T follicular helper cell (primary cell): ENCODE data around the gene PLEKHA7.

Experiments used
- DNase-seq: peaks from one replicate; pipeline ENCODE4 v3.0.0-alpha.2; 2020; ENCODE audit warnings: low read depth

PLEKHA7 gene

DNA sequence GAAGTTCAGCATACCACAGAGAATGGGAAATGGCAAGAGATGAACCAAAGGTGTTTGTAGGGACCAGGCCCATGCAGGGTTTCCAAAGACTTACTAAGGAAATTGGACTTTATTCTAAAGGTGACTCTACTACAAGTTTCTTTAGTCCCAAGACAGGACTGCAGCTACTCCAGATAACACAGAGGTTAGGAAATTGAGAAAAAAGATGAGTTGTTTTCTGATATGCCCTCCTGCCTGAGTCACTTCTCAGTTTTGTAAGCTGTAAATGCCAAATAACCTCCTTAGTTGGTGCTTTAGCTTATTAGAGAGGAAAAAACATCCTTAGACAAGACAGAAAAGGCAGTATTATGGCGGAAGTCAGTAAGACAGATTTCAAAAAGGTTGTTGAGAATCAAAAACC lies 179.8 kb downstream of the PLEKHA7 start:
- no peak for DNase-seq

DNA sequence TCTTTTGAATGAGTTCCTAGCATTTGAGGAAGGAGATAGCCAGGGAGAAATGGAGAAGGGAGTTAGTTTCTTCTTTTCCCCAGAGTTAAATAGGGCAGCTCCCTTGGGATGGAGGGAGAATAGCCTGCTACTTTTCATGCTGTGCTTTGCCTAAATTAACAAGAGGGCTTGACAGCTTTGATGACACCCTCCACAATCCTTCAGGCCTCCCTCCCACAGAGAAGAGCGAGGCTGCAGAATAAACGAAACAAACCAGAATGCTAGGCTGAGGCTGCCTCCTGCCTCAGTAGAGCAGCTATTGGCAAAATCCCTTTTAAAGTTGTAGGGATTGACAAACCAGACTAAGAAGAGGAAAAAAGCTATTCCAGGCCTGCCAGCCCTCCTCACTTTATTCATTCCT lies 181.2 kb downstream of the PLEKHA7 start:
- DNase-seq: no peak

GRCh38 chr11:16832193-16832539 lies 182.0 kb downstream of the PLEKHA7 start:
- DNase-seq: no peak

GRCh38 chr11:16831316-16832192 lies 182.7 kb downstream of the PLEKHA7 start:
- DNase-seq: no peak

DNA sequence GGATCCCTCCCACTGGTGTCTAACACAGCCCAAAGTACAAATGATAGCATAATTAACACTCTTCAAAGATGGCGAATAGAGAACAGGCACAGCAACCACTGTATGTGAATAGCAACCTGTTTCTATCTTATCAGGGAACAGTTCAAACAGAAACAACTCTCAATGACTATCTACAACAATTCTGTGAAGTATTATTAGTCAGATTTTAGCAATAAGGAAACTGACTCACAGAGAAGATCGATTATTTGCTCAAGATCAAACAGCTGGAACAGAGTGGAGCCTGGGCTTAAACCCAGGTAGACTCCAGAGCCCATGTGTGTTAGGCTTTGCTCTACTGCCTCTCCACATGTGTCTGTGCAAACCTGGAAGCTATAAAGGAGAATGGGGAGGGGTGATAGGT lies 187.1 kb downstream of the PLEKHA7 start:
- no peak for DNase-seq

DNA sequence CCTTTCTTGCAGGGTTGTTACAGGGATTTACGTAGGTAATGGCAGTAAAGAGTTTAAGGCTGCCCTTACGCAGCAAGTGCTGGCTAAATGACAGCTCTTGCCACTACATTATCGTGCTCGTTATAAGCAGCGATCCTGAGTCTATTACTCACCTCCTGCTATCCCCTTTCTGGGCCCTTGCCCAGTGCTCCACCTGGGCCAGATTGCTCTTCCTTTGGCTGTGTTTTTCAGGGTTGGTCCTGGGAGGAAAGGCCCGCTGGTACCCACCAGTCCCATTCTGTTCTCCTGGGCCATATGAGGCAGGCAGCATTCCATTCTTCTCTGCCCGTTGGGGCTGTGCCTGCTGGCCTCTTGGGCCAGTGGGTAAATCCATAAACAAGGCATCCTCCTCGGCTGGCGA lies 188.2 kb downstream of the PLEKHA7 start:
- DNase-seq: no peak

DNA sequence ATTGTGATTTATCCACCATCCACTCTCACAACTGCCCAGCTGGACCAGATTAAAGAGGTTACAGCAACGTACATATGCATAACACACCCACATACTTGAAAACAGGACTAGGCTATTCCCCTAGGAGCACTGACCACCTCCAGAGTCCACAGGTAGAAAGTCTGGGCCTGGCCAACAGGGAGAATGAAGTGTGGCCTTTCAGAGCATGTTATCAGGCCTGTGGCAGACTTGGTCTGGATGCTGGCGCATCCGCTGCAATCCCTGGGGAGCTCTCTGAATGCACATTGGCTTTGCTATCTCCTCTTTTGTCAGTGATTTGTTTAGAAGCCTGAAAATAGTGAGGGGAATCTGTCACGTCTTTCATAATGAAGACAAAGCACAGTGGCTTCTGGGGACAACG lies 189.1 kb downstream of the PLEKHA7 start:
- DNase-seq: no peak

GRCh38 chr11:16820324-16821092 lies 193.7 kb downstream of the PLEKHA7 start:
- peak; percentile 22 for DNase-seq

- DNase-seq: no peak
Observed at GRCh38 chr11:16818284-16818683, 195.9 kb downstream of the PLEKHA7 start.

- no peak for DNase-seq
Observed at GRCh38 chr11:16817351-16817750, 196.9 kb downstream of the PLEKHA7 start.

GRCh38 chr11:16816358-16817270 lies 197.6 kb downstream of the PLEKHA7 start:
- no peak for DNase-seq

- DNase-seq: no peak
Observed at GRCh38 chr11:16815047-16815767, 199.0 kb downstream of the PLEKHA7 start.

GRCh38 chr11:16814410-16815046 lies 199.7 kb downstream of the PLEKHA7 start:
- no peak for DNase-seq

DNA sequence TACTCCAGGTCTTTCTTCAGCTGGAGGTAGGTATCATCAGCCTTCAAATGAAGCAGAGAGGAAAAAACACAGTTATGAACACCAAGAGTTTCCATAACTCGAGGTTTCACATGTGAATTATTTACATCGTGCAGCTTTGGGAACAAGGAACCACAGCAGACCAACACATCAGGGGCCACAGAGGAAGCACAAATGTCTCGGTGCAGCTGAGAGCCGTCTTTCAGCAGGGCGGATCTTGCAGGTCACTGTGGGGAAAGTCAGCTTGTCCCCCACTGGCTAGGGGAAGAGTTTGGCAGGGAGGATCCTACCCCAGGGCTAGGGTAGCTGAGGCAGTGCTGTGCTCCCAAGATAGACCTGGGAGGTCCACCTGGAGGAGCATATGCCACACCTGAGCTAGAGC lies 201.1 kb downstream of the PLEKHA7 start:
- DNase-seq: no peak

- DNase-seq: no peak
Observed at GRCh38 chr11:16812274-16812673, 201.9 kb downstream of the PLEKHA7 start.

- DNase-seq: no peak
Observed at GRCh38 chr11:16811136-16812020, 202.8 kb downstream of the PLEKHA7 start.

DNA sequence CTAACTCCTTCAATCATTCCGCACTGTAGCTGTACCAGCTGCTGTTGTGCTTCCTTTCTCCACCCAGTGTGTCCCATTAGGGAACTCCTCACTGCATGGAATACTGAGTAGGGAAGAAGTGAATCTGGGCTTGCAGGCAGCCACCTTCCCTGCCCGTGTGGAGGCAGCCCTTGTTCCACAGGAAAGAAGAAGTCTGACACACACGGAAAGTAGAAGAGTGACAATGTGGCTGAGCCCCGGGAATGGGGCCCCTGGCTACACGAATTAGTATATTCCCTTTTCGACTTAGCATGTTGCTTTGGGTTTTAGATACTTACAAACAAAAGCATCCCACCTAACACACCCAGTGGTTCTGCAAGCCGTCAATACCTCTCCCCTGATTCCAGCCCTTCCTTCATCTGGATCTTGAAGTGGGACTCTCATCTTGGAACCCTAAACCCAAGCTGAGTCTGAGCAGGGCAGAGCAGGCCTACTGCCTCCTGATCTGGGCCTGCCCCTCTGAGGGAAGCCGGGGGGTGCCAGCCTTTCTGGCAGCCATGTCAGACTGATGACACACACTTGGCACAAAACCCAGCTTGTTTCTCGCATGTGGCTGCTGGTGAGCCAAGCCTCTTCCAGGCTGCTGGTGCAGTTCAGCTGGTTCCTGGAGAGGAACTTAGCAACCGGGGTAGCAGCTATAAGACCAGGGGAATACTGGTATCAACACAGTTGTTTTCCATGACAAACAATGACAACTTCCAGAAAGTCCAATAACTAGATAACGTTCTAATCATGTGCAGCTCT lies 204.1 kb downstream of the PLEKHA7 start:
- DNase-seq: no peak

DNA sequence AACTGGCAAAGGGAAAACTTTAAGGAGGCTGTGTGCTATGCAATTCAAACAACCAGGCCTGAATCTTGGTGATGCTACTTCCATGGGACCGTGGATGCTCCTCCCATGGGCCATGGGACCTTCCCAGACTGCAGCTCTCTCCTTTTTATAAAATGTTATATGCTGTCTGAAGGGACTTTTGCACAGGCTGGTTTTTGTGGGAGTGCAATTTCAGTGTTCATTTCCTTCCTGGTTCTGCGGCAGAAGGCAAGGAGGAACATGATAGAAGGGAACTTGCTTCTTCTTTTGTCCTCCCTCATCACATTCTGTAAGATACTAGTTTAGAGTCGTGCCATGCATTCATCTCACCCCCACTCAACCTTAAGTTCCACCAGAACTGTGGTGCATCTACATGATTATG lies 206.9 kb downstream of the PLEKHA7 start:
- no peak for DNase-seq

GRCh38 chr11:16806791-16807190 lies 207.4 kb downstream of the PLEKHA7 start:
- DNase-seq: no peak
